Urinary bladder (tissue), 4 donors: ENCODE data around the gene ZIC1. TPM values are rescaled to one million over a fixed set of nuclear protein-coding genes. Genes with fewer than 3 reads are reported as not detected.

Experiments used
- DNase-seq: peaks from one replicate; pipeline ENCODE4 v3.0.0-alpha.2; 2015; ENCODE audit errors: extremely low spot score
- H3K27ac ChIP-seq: one replicate; pipeline ENCODE4 v1.5.1; 2013; ENCODE audit warnings: low read depth, mild to moderate bottlenecking, moderate library complexity
- H3K36me3 ChIP-seq: one replicate; pipeline ENCODE4 v1.6.1; 2013; ENCODE audit warnings: mild to moderate bottlenecking, moderate library complexity; ENCODE audit not compliant: insufficient read depth
- H3K4me1 ChIP-seq: one replicate; pipeline ENCODE4 v1.6.1; 2013; ENCODE audit warnings: mild to moderate bottlenecking, moderate library complexity; ENCODE audit not compliant: insufficient read depth
- H3K4me3 ChIP-seq: one replicate; pipeline ENCODE4 v1.5.1; 2013; ENCODE audit warnings: low read depth, low read length
- WGBS: extraction: QIAGEN DNeasy Blood & Tissue Kit; methylation state at CpG from one replicate; pipeline ENCODE4 v1.1.7; 2013; 5-methylcytosine and 5-hydroxymethylcytosine counted together
- polyA plus RNA-seq: library from polyadenylated mRNA; stranded (reverse); fragments of 200-250 nt; gene quantifications from one replicate; pipeline ENCODE4 v1.2.3, GENCODE V29; 2013
- total RNA-seq: library from RNA; depleted of rRNA; stranded (reverse); fragments of >200 nt; gene quantifications from one replicate; pipeline ENCODE4 v1.2.3, GENCODE V29; 2014
- donor health status: healthy with polysubstance abuse.
- donor health status: healthy.

Gene ZIC1
- total and polyA plus RNA-seq, 2 donors: not detected

GRCh38 chr3:147395899-147396711, 13.1 kb upstream of the ZIC1 start:
- DNase-seq: no peak
- Histone ChIP-seq H3K27ac (no peak overlapping the region), H3K4me1 (peaks cover 2% of the 10 kb centered on the region), H3K4me3 (no peak overlapping the region), H3K36me3 (no peaks in the 10 kb centered on the region)
- 3% methylated on average over 65 of the region's 65 CpGs for WGBS

- Histone ChIP-seq H3K4me3 (no peak overlapping the region), H3K36me3 (no peaks in the 10 kb centered on the region), H3K4me1 (peaks cover 2% of the 10 kb centered on the region), H3K27ac (no peak overlapping the region)
- no peak for DNase-seq
- WGBS: 3% methylated on average over 17 of the region's 17 CpGs
Measured at GRCh38 chr3:147396712-147397046, 12.5 kb upstream of the ZIC1 start.

GRCh38 chr3:147397155-147397874, 11.8 kb upstream of the ZIC1 start:
- 4% methylated on average over 34 of the region's 34 CpGs for WGBS
- Histone ChIP-seq H3K4me3 (no peak overlapping the region), H3K4me1 (peaks cover 2% of the 10 kb centered on the region), H3K27ac (no peak overlapping the region), H3K36me3 (no peaks in the 10 kb centered on the region)
- no peak for DNase-seq

DNA sequence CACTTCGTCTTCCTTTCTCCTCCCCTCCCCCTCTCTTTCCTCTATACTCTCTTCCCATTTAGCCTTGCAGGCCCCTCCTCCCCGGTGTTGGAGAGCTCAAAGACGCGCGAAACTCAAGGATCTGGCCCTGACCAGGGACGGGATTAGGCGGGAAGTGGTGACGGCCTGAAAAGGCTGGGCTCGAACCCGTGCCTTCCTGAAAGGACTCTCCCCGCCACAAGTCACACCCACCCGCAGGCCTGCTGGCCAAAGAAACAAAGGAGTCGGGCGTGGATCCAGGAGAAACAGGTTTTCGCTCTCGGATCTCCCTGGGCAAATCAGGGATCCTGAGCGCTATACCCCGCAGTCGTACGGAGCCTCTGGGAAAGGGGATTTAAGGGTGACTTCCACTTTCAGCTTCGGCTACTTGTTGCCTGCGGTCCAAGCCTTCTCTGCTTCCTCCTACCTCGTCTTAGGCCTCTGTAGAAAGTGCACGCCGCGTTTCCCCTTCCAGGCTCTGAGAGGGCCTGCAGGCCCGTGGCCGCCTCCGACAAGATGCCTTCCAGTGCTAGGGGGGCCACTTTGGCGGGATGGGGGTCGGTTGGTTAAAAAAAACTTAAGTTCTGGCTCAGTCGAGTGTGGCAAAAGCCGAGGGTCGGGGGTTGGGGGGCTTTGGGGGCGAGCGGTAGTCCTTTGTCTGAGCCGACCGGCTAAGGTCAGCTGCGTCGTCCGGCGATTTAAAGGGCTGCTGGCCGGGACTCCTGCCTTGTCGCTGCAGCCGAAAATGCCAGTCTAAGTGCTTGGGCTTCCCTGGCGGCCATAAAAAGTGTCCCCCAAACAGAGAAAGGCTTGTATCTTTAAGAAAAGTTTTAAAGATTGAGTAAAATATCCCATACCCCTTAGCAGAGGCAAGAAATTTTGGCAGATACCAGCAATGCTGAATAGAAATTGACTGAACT, 11.0 kb upstream of the ZIC1 start:
- H3K4me1 ChIP-seq: peaks cover 2% of the 10 kb centered on the region
- DNase-seq: no peak
- no peak overlapping the region for H3K4me3 ChIP-seq
- H3K27ac ChIP-seq: no peak overlapping the region
- WGBS: 10% methylated on average over 46 of the region's 46 CpGs
- no peaks in the 10 kb centered on the region for H3K36me3 ChIP-seq

DNA sequence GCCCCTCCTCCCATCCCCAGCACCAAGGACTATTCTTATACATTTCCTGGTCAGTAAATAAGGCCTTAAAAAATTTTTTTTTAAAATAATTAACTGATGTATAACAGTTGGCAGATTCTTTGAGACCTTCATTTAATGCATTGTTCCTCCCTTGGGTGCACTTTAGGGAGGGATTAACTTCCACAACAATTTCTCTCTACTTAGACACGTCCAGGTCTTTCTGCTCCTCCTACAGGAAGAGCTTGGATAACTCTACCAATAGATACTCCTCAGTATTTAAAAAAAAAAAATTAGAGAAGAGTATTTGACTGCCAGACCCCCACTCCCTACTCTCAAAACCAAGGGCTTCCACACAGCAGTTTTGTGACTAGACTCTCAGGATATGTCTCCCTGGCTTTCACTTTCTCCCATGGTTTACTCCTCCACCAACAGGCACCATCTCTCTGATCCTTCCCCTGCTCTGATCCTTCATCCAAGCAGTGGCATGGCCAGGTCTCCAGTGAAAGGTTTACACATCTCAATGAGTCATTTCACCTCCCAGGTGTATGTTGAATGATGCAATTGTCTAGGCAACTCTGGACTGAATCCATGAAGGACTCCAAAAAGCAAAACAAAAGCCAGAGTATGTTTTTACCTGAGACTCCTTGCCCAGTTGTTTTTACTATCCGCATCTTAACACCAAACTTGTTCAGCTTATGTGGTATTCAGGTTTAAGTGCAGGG, 10.2 kb upstream of the ZIC1 start:
- DNase-seq: no peak
- no peak overlapping the region for H3K27ac ChIP-seq
- no peaks in the 10 kb centered on the region for H3K36me3 ChIP-seq
- 56% methylated on average over 2 of the region's 2 CpGs for WGBS
- H3K4me1 ChIP-seq: peaks cover 2% of the 10 kb centered on the region
- H3K4me3 ChIP-seq: no peak overlapping the region

DNA sequence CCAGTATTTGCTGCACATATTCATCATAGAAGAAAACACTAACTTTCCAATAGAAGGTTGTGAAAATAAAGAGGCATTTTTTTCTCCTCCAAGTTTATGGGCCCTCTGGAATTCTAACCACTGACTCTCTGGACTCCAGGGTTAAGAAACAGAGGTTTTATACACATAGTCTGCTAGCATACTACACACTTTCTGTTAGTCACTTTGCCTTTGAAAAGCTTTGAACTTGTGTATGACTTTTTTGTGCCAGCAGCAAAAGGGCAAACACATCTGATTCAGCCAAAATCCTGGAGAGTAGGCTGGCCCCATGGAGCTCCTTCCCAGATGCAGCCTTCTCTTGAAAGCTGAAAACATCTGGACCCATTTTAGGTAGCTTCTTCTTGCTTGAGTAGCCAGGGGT, 9.1 kb upstream of the ZIC1 start:
- Histone ChIP-seq H3K4me1 (peaks cover 2% of the 10 kb centered on the region), H3K27ac (no peak overlapping the region), H3K36me3 (no peaks in the 10 kb centered on the region), H3K4me3 (no peak overlapping the region)
- no peak for DNase-seq

DNA sequence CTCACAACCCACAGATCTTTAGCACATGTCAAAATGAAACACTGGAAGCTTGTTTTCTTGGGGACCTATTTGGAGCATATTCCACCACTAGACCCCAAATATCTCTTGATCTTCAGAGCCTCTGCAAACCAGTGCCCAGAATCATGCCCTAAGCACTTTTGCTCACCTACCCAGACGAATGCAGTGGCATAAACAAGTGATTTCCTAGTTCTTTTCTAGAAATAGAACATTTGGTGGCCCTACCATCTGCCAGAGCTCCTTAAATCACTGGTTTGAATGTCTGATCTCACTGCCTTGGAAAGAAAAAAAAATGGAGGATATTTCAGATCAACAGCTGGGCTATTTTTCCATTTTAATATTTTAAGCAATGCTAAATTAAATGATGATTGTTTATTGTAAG, 8.2 kb upstream of the ZIC1 start:
- Histone ChIP-seq H3K4me1 (peaks cover 2% of the 10 kb centered on the region), H3K27ac (no peak overlapping the region), H3K36me3 (no peaks in the 10 kb centered on the region), H3K4me3 (no peak overlapping the region)
- 25% methylated on average over 1 of the region's 1 CpG for WGBS
- DNase-seq: no peak

- no peak for DNase-seq
- no peak overlapping the region for H3K27ac ChIP-seq
- peaks cover 2% of the 10 kb centered on the region for H3K4me1 ChIP-seq
- 11% methylated on average over 1 of the region's 1 CpG for WGBS
- no peak overlapping the region for H3K4me3 ChIP-seq
- H3K36me3 ChIP-seq: no peaks in the 10 kb centered on the region
Measured at GRCh38 chr3:147401421-147401820, 7.7 kb upstream of the ZIC1 start.

- Histone ChIP-seq H3K4me1 (peaks cover 2% of the 10 kb centered on the region), H3K4me3 (no peak overlapping the region), H3K36me3 (no peaks in the 10 kb centered on the region), H3K27ac (no peak overlapping the region)
- 19% methylated on average over 5 of the region's 5 CpGs for WGBS
- DNase-seq: no peak
Measured at GRCh38 chr3:147402159-147402558, 7.0 kb upstream of the ZIC1 start.

DNA sequence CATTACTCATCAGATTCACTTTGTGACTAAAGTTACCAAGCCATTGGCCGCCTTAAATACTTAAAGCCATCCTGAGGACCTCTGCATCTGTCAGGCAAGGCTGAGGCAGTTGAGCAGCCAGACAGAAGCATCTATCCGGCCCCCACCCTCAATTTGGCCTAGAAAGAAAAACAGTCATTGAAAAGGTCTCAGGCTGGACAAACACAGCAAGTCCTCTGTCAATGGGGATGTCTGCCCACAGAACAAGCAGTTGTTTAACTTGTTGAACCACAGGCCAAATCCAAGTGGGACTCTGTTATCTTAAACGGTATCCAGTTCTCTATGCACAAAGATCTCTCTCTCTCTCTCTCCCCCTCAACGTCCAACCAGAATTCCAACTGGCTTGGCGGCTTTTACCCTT, 5.7 kb upstream of the ZIC1 start:
- no peak overlapping the region for H3K27ac ChIP-seq
- DNase-seq: no peak
- no peaks in the 10 kb centered on the region for H3K36me3 ChIP-seq
- H3K4me3 ChIP-seq: no peak overlapping the region
- no peaks in the 10 kb centered on the region for H3K4me1 ChIP-seq
- WGBS: 40% methylated on average over 5 of the region's 5 CpGs

DNA sequence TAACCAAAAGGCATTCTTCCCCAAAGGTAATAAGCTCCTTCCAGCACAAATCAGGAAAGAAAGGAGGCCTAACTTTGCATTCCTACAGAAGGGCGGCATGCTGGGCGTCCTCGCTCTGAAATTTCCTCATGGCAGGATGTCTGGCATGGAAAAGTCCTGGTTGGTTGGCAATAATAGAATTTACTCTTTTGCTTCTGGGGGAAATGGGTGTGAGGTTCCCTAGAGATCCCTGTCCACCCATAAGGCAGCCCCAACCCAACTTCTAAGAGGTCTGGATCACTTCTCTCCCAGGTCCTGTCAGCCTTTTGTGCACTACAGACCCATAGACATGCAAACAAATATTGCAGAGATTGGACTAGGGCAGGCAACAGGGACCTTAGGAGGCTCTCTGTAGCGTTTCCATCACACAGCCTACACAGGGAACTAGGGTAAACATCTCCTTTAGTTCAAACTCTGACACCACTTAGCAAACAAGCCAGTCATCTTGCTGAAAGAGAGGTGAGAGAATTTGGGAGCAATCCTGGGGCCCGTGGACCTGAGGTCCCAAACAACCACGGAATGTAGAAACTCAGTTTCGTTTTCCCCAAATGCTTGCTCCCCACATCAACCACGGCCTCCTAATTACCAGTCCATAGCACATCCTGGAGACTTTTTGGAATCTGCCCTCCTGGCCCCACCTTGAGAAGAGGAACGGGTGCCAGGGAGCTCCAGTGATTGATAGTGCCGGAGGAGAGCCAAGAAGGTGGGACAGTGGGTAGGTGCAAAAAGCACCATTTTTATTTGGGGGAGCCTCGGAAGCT, 5.0 kb upstream of the ZIC1 start:
- H3K27ac ChIP-seq: no peak overlapping the region
- WGBS: 29% methylated on average over 11 of the region's 11 CpGs
- no peaks in the 10 kb centered on the region for H3K36me3 ChIP-seq
- no peak overlapping the region for H3K4me3 ChIP-seq
- DNase-seq: no peak
- H3K4me1 ChIP-seq: no peaks in the 10 kb centered on the region

DNA sequence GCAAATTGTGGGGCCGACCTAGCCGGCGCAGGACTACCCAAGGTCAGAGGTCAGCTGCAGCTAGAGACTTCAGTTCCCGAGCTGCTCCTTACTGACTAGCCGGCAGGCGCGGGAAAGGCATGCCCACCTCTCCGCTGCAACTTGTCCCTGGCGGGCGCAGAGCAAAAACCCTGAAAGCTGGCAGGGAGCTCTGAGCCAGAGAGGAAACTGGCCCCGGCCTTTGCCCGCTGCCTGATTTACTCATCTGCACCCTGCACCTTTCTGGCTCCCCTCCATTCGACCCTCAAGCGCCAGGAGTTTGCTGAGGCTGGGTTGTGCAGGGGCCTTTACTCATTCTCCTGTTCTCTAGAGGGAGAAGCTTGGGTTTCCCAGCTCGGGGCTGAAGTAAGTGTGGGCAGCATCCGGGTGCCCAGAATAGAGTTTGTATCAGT, 4.3 kb upstream of the ZIC1 start:
- no peak for DNase-seq
- Histone ChIP-seq H3K4me3 (no peak overlapping the region), H3K4me1 (peaks cover 1% of the 10 kb centered on the region), H3K27ac (no peak overlapping the region), H3K36me3 (no peaks in the 10 kb centered on the region)
- 8% methylated on average over 16 of the region's 16 CpGs for WGBS
